NCI-H1930 (cell line): ENCODE data around the gene EVI2A.
A peak's percentile ranks its signal among the peaks of the same experiment; 100 is the strongest.
"Not testable (repeated sequence)": the region's sequence is repeated elsewhere in the genome, so short reads cannot be mapped to it uniquely, and the experiment has no call there.

Source experiments
- DNase-seq, 2 experiments: peaks; one replicate each; lab custom pipeline; 2025; lab: John Stamatoyannopoulos, UW

Gene EVI2A, protein sequence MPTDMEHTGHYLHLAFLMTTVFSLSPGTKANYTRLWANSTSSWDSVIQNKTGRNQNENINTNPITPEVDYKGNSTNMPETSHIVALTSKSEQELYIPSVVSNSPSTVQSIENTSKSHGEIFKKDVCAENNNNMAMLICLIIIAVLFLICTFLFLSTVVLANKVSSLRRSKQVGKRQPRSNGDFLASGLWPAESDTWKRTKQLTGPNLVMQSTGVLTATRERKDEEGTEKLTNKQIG

DNA sequence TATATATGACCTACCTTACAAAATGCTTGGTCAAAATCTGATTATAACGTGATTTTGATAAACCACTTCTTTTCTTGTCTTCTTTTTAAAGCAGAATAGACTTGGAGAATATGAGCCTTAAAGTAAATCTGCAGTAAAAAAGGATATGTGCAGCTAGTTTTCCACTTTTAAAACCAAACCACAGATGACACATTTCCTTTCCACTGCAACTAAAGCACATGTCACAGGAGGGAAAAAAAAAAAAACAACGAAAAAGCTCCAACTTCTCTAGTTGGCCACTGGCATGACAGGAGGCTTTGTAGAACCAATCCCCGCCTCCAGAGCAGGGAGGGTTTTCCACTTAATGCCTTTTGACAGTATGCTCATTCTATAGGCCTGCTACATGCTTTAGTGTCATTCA, at the start of gene EVI2A:
TSS of gene EVI2A (minus strand) at position 142 of the 400 bp plus-strand sequence. CDS start 2,609 bp downstream, outside the sequence.
- no peak for DNase-seq

DNA sequence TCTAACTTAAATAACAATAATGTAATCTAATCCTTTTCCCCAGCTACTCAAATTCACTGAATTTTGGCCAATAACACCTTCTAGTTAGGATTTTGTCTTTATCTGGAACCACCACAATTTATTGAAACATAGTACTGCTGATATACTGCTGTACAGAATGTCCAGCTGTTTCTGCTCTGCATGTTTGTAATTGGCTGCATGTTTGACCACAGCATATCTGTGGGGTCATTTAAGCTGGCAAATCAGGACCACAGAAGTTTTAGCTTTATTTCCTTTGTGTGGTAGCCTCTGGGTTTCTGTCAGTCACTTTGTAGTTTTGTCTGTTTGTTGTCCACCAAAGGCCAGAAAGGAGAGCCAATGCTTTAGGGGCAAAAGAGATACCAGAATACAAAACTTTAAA, 47.8 kb upstream of the EVI2A start:
- DNase-seq, result no peak

DNA sequence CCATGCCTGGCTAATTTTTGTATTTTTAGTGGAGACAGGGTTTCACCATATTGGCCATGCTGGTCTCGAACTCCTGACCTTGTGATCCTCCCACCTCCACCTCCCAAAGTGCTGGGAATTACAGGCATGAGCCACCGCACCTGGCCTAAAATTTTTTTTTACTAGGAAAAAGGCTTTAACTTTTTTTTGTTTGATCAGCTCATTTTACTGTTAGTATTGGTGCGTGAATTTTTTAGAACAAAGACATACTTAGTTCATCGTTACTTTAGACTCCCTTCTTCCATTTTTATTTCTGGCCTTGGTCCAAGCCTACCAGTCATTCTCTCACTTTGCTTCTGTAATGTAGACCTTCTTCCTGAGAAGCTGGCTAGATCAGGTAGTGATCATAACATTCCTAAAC, 44.7 kb upstream of the EVI2A start:
- no peak for DNase-seq

DNA sequence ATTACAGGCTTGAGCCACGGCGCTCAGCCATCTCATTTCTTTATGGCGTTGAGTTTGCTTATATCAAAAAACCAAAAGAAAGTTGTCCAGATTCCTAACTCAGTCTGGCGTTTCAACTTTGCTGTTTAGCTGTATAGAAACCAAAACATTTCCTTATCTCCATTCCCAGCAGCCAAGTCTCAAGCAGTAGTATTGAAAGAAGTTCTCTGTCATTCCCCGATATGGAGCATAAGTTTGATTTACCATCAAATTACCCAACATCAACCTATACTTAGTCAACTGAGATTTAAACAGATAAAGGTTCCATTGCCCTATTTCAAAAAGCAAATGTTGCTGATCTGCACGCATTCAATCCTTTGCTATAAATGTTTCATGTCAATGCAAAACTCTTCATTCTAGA, 42.6 kb upstream of the EVI2A start:
- no peak for DNase-seq

DNA sequence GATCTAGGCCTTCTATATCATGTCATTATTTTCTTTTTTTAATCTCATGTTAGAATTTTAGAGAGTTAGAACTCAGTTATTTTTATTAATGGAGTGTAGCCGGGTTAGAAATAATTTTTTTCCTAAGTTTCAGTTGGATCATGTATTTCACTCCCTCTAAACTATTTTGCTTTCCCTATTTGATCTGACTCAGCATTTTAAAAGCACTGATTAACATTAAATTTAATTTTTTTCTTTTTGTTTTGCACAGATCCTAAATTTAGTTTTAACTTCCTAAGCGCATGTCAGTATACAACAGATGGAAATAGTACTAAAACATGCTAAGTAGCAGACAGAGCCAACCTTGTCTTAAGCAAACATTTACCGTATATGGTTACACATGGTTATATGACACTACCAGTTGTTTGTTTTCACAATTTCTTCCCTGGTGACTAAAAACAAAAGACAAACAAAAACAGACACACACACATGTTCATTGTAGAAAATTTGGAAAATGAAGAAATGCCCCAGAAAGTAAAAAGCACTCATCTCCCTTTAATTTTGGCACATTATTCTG, 36.5 kb upstream of the EVI2A start:
- peak in 1 of 2 experiments; percentile 38 for DNase-seq

DNA sequence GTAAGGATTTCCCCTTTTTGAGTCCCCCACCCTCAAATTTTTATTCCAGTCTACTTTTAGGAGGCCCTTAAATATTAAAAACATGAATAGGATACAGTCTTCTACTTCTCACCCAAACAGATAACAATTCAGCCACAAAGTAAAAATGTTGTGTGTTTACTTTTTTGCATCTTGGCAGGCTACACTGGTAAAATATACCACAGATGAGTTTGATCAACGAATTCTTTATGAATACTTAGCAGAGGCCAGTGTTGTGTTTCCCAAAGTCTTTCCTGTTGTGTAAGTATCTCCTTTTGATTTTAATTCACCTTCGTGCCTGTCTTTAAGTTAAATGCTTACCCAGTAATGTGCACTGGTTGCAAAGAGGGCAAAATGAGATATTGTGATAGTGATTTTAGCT, 35.7 kb upstream of the EVI2A start:
- DNase-seq, result no peak

DNA sequence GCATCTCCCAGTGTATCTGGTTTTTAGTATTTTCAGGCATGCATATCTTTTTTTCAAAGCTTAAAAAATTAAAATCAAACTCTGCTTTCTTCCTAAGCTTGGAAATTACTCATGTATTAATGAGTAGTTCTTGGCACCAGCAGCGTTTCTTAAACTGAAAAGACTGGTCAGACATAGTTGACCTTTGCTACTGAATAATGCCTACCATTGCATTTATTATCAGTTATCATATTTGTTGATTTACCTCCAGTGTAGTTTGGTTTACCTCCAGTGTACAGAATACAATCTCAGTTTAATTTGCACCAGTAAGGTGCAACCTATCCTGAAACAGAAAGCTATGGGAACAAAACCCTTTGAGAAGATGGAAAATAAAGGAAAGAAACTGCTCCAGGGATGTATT, 34.5 kb upstream of the EVI2A start:
- no peak for DNase-seq

DNA sequence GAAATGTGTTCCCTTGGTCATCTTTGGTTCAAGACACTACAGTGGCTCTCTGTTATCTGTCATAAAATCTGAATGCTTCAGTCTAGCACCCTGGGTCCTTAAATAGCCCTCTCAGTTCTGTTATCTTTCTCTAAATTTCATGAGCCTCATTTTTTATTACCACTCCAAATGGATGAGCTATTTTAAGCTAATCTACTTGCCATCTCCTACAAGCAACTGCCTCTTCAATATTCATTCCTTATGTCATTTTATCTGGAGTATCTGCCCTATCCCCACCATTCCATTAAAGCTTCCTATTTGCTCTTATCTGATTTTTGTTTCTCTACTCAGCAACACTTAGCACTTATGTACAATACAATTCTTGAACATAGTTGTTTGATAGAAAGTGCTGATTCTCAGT, 28.0 kb upstream of the EVI2A start:
- DNase-seq, result no peak

DNA sequence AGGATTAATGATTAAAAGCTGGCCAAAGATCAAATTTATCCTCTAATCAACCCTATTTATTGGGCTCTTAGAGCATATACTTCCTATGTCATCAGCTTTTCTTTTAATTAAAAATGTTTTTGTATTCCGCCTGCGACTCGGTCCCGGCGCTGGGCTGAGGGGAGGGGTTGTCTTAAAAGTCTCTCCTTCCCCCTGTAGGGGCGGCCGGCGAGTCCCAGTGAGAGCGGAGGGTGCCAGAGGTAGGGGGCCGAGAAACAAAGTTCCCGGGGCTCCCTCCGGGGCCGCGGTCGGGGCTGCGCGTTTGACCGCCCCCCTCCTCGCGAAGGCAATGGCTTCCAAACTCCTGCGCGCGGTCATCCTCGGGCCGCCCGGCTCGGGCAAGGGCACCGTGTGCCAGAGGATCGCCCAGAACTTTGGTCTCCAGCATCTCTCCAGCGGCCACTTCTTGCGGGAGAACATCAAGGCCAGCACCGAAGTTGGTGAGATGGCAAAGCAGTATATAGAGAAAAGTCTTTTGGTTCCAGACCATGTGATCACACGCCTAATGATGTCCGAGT, 23.8 kb upstream of the EVI2A start:
- not testable (repeated sequence) for DNase-seq

DNA sequence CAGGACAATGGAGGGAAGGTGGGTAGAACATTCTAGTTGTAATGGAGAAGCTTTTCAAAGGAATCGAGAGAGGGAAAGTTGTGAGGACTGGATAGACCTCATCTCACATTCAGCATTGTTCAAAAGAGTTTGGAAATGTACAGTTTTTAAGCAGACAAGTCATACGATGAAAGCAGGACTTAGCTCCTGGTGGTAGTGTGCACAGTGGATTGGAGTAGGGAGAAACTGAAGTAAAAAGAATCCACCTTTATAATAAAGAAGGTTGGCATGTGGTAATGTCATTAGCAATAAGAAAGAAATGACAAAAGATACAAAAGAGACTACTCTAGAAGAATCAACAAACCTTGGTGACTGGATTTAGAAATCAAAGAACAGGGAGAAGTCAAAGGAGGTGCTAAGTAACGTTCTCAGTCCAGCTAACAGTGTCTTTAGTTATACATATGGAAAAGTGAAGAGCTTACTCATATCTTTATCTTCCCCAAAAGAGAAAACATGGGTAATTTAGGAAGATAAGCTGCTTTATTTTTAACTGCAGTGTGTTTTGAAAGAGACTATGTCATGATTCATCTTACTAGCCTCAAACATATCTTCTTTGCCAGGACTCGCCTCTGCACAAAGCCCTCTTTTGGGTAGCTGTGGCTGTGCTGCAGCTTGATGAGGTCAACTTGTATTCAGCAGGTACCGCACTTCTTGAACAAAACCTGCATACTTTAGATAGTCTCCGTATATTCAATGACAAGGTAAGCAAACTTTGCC, 18.7 kb upstream of the EVI2A start:
- DNase-seq, result no peak

DNA sequence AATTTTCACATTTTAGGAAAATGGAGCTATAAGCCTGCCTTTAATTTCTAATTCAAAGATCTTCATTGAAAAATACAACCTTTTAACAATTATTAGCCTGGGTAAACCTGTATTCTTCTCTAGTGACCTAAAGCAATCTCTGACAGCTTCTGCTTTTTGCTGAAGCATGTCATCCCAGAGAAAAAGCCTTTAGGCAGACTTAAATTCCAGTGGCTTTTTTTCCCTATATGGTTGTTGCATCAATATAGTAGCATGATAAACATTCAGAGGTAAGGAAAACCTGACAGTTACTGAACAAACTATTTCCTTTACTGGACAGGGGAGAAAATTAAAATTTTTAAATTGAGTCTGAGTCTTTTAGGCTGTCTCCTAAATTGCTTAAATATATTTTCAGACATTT, 7.8 kb upstream of the EVI2A start:
- no peak for DNase-seq

DNA sequence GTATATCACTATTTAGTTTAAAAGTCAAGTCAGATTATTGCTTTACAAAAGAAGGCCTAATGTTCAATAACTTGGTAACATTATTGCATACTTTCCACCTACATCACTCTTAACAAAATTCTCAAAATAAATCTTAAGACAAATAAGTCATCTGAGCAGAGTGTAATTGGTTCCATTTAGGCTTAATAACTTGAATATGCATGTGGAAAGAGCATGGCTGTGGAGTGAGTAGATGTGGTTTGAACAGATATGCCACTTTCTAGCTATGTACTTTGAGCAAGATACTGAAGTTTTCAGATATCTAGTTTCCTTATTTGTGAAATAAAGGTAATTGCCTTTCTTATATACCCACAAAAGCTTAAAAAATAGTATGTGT, 6.7 kb upstream of the EVI2A start:
- no peak for DNase-seq

DNA sequence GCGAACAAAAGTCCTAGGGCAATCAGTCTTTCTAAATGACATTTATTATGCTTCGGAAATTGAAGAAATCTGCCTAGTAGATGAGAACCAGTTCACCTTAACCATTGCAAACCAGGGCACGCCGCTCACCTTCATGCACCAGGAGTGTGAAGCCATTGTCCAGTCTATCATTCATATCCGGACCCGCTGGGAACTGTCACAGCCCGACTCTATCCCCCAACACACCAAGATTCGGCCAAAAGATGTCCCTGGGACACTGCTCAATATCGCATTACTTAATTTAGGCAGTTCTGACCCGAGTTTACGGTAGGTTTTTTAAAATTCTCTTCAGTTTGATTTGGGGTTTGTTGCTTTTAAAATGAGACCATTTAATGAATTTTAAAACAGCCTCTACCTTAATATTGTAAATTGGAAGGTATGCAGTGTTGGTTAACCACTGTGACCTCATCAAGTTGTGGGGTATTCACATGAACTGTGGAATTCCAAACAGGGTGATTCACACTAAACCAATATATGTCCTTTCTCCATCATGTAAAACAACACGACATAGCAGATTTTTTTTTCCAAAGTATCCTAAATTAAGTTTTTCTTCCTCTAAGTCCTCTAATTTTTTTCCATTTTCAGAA, 6.2 kb upstream of the EVI2A start:
- DNase-seq, result no peak

DNA sequence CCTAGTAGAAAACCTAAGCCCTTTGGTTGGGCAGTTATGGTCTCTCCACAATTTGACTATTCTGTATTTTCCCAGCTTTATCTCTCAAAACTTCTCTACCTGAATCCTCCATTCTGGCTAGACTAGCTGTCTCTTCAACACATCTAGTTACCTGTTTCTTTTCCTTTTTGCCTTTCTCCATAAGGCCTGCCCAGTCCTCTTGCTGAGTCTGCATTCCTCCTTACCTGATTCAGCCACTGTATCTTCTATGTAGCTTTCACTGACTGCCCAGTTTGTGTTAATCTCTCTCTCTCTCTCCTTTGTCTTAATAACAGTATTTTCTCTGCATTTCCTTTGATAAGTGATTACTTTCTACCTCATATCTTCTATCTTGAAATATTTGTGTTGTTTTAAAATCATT, 2.1 kb upstream of the EVI2A start:
- DNase-seq, result no peak

DNA sequence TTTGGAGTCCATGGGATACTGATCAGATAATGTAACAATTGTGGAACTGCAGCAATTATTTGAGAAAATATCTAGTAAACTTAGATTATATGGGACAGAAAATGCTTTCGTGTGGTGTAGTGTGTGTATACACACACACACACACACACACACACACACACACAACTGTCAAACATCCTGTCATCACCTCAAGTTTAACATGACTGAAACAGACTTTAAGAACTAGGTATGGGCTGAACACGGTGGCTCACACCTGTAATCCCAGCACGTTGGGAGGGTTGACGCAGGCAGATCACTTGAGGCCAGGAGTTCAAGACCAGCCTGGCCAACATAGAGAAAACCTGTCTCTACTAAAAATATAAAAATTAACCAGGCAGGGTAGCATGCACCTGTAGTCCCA, 544 bp upstream of the EVI2A start:
- no peak for DNase-seq

DNA sequence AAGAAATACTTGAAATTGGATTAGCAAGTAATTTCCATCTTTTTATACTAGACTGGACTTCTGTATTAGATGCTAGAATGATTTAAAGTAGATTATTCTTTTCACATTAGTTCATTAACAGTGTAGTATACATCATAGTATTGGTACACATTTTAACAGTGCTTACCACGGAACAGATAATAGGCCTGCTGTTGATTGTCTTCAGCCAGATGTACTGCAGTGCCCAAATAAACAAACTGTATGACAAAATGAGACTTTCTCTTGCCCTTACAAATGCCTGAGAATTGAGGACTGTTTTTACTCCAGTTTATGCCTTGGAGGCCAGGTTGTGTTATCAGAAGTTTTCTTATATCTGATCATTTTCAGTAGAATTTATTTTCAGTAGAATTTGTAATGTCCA, 631 bp downstream of the EVI2A start:
- no peak for DNase-seq

DNA sequence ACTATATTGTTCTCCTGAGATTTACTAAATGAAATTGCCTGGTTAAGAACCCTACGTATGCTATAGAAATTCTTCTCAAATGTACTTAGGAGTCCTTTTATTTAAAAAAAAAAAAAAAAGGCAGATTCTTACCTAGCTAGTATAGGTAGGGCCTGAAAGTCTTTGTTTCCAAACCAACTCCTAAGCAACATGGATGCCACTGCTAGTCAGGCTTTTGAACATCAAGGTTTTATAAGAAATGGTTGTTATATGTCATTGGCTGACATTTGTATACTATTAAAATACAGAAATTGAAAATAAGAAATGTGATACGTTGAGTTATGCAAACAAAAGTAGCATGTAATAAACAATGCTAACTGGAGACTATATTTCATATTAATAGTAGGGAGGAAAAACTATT, 1.2 kb downstream of the EVI2A start:
- no peak for DNase-seq

DNA sequence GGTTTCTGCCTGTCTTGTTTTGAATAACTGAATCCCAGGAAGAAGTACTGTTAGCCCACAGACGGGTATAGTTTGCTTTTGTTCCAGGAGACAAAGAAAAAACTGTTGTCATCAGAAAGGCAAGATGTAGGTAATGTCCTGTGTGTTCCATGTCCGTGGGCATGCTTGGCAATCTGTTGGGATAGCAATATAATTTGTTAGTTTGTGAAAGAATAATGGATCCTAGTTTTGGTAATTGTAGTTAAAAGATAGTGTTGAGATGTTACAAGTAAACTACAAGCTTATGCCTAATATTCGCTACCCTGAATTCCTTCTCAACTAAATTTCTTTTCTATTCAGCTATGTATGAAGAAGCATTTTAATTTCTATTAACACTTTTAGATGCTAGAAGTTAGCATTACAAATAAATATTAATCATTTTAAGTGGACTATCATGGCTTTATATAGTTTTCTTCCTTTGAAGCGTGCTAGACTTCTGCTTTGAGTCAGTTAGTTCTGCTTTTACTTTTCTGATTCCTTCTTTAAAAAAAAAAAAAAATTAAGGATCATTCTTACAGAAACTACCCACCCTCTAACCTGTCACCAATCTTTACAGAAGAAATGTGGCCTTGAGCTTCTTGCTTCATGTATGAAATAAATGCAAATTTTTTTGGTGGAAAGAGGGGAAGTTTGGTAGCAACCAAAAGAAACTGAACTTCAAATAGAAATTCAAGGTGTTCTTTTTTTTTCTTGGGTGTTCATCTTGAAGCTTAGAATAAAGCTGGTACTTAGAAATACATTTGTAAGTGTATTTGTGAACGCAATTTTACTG, 2.4 kb downstream of the EVI2A start:
- DNase-seq, result peak; percentile 6 to 12

DNA sequence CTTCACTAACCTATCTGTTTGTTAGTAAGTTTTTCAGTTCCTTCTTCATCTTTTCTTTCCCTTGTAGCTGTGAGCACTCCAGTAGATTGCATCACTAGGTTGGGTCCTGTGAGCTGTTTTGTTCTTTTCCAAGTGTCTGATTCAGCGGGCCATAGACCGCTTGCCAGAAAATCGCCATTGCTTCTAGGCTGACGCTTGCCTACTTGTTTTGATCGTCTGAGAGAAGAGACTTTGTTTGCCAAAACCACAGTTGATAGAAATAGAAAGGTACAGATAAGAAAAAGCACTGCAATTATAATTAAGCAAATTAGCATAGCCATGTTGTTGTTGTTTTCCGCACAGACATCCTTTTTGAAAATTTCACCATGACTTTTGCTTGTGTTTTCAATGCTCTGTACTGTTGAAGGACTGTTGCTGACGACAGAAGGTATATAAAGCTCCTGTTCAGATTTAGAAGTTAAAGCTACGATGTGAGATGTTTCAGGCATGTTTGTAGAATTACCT, 3.1 kb downstream of the EVI2A start:
- peak in 1 of 2 experiments; percentile 25 for DNase-seq

DNA sequence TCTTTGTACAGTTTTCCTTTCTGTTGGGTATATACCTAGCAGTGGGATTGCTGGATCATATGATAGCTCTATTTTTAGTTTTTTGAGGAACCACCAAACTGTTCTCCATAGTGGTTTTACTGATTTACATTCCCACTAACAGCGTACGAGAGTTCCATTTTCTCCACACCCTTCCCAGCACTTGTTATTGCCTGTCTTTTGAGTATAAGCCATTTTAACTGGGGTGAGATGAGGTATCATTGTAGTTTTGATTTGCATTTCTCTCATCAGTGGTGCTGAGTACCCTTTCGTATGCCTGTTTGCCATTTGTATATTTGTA, 6.7 kb downstream of the EVI2A start:
- no peak for DNase-seq

DNA sequence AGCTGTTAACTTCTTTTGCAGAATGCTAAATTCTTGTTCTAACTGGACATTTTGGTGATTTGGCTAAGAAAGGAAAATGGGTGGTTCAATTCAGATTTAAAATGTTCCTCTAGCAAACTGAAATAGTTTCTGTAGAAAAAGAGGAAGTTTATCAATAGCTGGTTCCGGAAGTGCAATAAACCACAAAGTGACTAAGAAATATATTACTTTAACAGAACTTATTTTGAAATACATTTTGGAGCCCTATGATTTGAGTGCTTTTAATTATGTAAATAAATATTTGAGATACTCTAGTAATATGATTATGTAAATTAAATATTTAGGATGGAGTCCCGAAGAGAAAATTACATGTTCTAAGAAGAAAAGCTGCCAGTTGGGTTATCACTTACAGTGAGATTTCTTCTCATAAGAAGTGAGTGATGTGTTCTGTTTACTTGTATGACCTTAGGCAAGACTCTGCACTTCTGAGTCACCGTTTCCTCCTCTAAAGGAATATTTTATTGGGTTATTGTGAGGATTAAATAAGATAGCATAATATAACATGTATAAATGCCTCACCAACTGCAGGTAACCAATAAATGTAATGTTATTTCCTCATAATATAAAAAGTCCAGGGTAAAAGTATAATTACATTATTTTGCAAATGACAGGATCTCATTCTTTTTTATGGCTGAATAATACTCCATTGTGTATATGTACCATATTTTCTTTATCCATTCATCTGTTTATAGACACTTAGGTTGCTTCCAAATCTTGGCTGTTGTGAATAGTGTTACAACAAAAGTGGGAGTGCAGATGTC, 7.2 kb downstream of the EVI2A start, which contains the start of gene EVI2B:
TSS of gene EVI2B (minus strand) at position 73 of the 800 bp plus-strand sequence. CDS start 8,445 bp downstream, outside the sequence.
- DNase-seq, result no peak
